Keratinocyte (primary cell): Measurements from ENCODE around the gene HMCN1. TPM values are rescaled to one million over a fixed set of nuclear protein-coding genes. Genes with fewer than 3 reads are reported as not detected.

Source experiments
- DNase-seq: peaks from one replicate; pipeline ENCODE4 v3.0.0-alpha.2; 2011; ENCODE audit warnings: low read depth, missing footprints, low spot score
- FAIRE-seq: peaks from 2 replicates; lab custom pipeline; 2011; peaks lifted over from hg19 to GRCh38; lab: Jason Lieb, UNC
- H2AFZ ChIP-seq: 2 replicates; pipeline ENCODE4 v1.6.0; 2012; ENCODE audit warnings: low read length, control low read depth, inconsistent platforms; ENCODE audit not compliant: control insufficient read depth
- H3K27ac ChIP-seq: 2 replicates; pipeline ENCODE4 v1.5.1; 2011; ENCODE audit warnings: low read length; ENCODE audit not compliant: control insufficient read depth, insufficient read depth
- H3K27me3 ChIP-seq: 3 replicates; pipeline ENCODE4 v1.6.0; 2011; ENCODE audit warnings: low read length; ENCODE audit not compliant: control insufficient read depth, insufficient read depth; ENCODE audit errors: extremely low read depth
- H3K36me3 ChIP-seq, 2 experiments: 2 replicates in 1 of 2; 3 replicates in 1 of 2; pipeline ENCODE4 v1.5.1; 2011; ENCODE audit warnings: low read length in 2 of 2, mild to moderate bottlenecking in 1 of 2; ENCODE audit not compliant: control insufficient read depth in 2 of 2, insufficient read depth in 2 of 2; ENCODE audit errors: extremely low read depth in 1 of 2
- H3K4me1 ChIP-seq: 3 replicates; pipeline ENCODE4 v1.5.1; 2011; ENCODE audit warnings: low read length; ENCODE audit not compliant: control insufficient read depth, insufficient read depth; ENCODE audit errors: extremely low read depth
- H3K4me2 ChIP-seq: 3 replicates; pipeline ENCODE4 v1.6.0; 2011; ENCODE audit warnings: low read depth, low read length; ENCODE audit not compliant: control insufficient read depth, insufficient read depth; ENCODE audit errors: extremely low read depth
- H3K4me3 ChIP-seq, 3 experiments: fragments of 200-600 bp in 1 of 3; sonication (generic) in 1 of 3; 2 replicates in 2 of 3; 3 replicates in 1 of 3; pipeline ENCODE4 v1.5.1; 2011 to 2016; ENCODE audit warnings: low read length in 3 of 3, mild to moderate bottlenecking in 3 of 3, control low read depth in 2 of 3, inconsistent platforms in 1 of 3, low read depth in 1 of 3, mixed read lengths in 1 of 3, mixed run types in 1 of 3, moderate library complexity in 1 of 3; ENCODE audit not compliant: control insufficient read depth in 2 of 3, insufficient read depth in 2 of 3; ENCODE audit errors: extremely low read depth in 1 of 3
- H3K79me2 ChIP-seq: 2 replicates; pipeline ENCODE4 v1.6.0; 2012; ENCODE audit warnings: low read length; ENCODE audit not compliant: control insufficient read depth, insufficient read depth
- H3K9ac ChIP-seq: 3 replicates; pipeline ENCODE4 v1.6.0; 2011; ENCODE audit warnings: low read length; ENCODE audit not compliant: control insufficient read depth, insufficient read depth; ENCODE audit errors: extremely low read depth
- H3K9me1 ChIP-seq: 3 replicates; pipeline ENCODE4 v1.6.0; 2011; ENCODE audit warnings: low read length; ENCODE audit not compliant: control insufficient read depth, insufficient read depth; ENCODE audit errors: extremely low read depth
- H3K9me3 ChIP-seq: 2 replicates; pipeline ENCODE4 v1.5.1; 2012; ENCODE audit warnings: low read depth, low read length; ENCODE audit not compliant: control insufficient read depth
- H4K20me1 ChIP-seq: 3 replicates; pipeline ENCODE4 v1.6.0; 2011; ENCODE audit warnings: low read length; ENCODE audit not compliant: control insufficient read depth, insufficient read depth; ENCODE audit errors: extremely low read depth
- EZH2 ChIP-seq: IDR thresholded peaks from one replicate; pipeline ENCODE4 v1.6.1; 2012; ENCODE audit warnings: inconsistent platforms, mild to moderate bottlenecking, low read length, moderate library complexity
- dilution Hi-C: fragments of 300-500 bp; cut with MboI; formaldehyde crosslinking; loops from one replicate; pipeline ENCODE4 v1.7.0; 2020; ENCODE audit warnings: low sequenced_read_pairs; ENCODE audit not compliant: extremely low pct_ligation_motif_present
- polyA plus RNA-seq, 5 experiments: library from polyadenylated mRNA; depleted of rRNA in 3 of 5; stranded (reverse) in 3 of 5; stranded (forward) in 1 of 5; unstranded in 1 of 5; fragments of >200 nt; gene quantifications; 1 replicate in 1 of 5; 2 replicates in 3 of 5; 3 replicates in 1 of 5; pipeline versions ENCODE4 v1.2.1 to v1.2.3, GENCODE V29; 2011 to 2012; ENCODE audit warnings: missing spikeins in 2 of 5, low read depth in 1 of 5, low replicate concordance in 1 of 5
- TF ChIP-seq, protein P1 (sequence below), 3 experiments: IDR thresholded peaks in 1 of 3; conservative IDR thresholded peaks in 1 of 3; optimal IDR thresholded peaks in 1 of 3; 2 replicates in 2 of 3; 3 replicates in 1 of 3; pipeline versions ENCODE3 to v1.5.1; 2011; ENCODE audit warnings: low read length in 3 of 3, mild to moderate bottlenecking in 3 of 3, moderate library complexity in 2 of 3, control low read depth in 1 of 3, inconsistent platforms in 1 of 3; ENCODE audit not compliant: insufficient read depth in 2 of 3; ENCODE audit errors: extremely low read depth in 1 of 3

HMCN1 gene
- polyA plus RNA-seq, 1 donor (not counting 4 experiments of a cell fraction or from before 2014, with no cell fraction given) = 1.8 TPM

DNA sequence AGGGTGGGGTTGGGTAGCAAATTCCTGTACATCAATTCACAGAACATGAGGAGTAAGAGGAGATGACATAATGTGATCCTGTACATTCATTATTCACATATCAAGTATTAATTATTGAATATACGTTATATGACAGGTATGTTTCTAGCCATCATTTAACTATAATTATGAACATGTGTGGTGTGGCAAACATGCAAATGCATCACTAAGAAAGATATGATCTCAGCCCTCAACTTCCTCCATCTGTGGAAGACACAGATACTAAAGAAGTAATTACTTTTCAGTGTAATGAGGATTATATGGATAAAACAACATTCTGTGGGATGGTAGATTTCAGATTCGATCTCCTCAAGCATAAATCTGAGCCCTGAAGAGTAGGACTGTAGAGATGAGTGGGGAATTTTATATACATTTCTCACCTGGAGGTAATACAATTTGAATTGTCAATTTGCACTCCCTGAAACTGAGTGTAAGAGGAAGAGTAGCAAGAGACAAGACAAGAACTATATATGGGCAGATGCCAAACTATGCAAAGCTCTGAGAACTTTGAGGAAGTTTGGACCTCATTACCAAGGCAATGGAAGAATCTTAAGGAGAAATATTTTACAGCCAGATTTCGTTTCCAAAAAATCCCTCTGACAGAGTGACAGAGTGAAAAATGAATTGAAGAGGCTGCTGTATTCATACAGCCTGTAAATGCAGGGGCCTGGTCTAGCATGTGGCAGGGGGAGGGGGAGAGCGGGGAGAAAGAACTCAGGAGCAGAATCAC is 365.3 kb downstream of the HMCN1 start:
- Histone ChIP-seq H3K4me2 (no peak overlapping the region), H3K36me3 (no peaks in the 10 kb centered on the region), H2AFZ (no peak overlapping the region), H3K27me3 (no peaks in the 10 kb centered on the region), H3K4me1 (no peaks in the 10 kb centered on the region), H3K9ac (no peak overlapping the region), H3K9me1 (no peaks in the 10 kb centered on the region), H3K9me3 (no peaks in the 10 kb centered on the region), H3K4me3 (no peak overlapping the region), H3K27ac (no peak overlapping the region), H3K79me2 (no peaks in the 10 kb centered on the region), H4K20me1 (no peaks in the 10 kb centered on the region)
- no peak for TF ChIP-seq EZH2
- dilution Hi-C loops = no loop called here
- DNase-seq = no peak
- no peak for FAIRE-seq

DNA sequence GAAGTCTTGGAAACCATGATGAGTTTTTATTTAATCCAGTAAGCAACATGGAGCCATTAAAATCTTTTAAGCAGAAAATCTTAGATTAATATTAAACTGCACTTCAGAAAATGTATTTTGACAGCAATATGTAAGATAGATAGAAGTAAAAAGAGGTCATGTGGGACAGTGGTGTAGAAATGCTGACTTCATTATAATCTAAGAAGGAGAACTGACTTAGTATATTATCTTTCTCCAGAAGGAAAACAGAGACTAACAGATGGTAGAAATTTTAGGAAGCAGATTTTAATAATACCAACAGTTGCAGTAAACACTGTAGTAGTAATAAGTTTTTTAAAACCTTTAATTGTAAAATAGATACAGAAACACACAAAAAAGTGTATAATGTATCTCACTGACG is 367.9 kb downstream of the HMCN1 start:
- H4K20me1 ChIP-seq = no peaks in the 10 kb centered on the region
- dilution Hi-C loops = no loop called here
- H3K9ac ChIP-seq = no peak overlapping the region
- H3K4me1 ChIP-seq = no peaks in the 10 kb centered on the region
- no peak overlapping the region for H3K27ac ChIP-seq
- no peak overlapping the region for H3K4me3 ChIP-seq
- H3K4me2 ChIP-seq = no peak overlapping the region
- H3K36me3 ChIP-seq = no peaks in the 10 kb centered on the region
- no peak for FAIRE-seq
- no peaks in the 10 kb centered on the region for H3K9me3 ChIP-seq
- DNase-seq = no peak
- no peak overlapping the region for H2AFZ ChIP-seq
- no peaks in the 10 kb centered on the region for H3K9me1 ChIP-seq
- H3K79me2 ChIP-seq = no peaks in the 10 kb centered on the region
- no peak for TF ChIP-seq EZH2
- no peaks in the 10 kb centered on the region for H3K27me3 ChIP-seq

DNA sequence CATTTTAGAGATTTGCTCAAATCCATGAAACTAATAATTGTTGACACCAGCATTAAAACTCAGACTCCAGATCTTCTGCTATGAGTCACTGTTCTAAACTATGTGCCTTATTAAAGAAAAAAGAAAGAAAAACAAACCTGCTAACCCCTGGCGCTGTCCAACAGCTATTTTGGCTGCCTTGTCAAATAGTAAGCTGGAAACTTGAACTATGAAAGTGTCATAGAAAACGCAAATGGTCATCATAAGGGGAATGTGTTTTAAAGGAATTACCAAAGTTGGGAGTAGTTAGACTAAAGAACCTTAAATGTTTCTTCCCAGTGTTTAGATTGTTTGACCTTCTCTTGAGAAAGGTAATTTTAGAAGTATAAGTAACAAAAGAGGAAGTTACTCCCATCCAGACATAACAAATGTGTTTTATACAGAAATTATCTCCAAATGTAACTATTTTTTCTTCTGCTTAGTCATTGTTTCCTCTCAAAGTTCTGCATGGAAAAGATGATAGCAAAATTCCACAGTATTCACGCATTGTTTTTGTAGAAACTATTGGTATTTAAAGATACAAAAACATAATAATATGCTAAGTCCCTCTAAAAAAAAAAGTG is 368.5 kb downstream of the HMCN1 start:
- H3K9ac ChIP-seq = no peak overlapping the region
- TF ChIP-seq, protein P1, sequence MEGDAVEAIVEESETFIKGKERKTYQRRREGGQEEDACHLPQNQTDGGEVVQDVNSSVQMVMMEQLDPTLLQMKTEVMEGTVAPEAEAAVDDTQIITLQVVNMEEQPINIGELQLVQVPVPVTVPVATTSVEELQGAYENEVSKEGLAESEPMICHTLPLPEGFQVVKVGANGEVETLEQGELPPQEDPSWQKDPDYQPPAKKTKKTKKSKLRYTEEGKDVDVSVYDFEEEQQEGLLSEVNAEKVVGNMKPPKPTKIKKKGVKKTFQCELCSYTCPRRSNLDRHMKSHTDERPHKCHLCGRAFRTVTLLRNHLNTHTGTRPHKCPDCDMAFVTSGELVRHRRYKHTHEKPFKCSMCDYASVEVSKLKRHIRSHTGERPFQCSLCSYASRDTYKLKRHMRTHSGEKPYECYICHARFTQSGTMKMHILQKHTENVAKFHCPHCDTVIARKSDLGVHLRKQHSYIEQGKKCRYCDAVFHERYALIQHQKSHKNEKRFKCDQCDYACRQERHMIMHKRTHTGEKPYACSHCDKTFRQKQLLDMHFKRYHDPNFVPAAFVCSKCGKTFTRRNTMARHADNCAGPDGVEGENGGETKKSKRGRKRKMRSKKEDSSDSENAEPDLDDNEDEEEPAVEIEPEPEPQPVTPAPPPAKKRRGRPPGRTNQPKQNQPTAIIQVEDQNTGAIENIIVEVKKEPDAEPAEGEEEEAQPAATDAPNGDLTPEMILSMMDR (optimal IDR thresholded peaks at IDR 0.05 in 1 of 3, IDR thresholded peaks at IDR 0.05 in 1 of 3, conservative IDR thresholded peaks at IDR 0.05 in 1 of 3; ENCODE audit: extremely low read depth in 1 of 3, insufficient read depth in 2 of 3, low read length in 3 of 3) = no peak
- no peak for TF ChIP-seq EZH2
- FAIRE-seq (no peak), DNase-seq (no peak)
- H3K27me3 ChIP-seq = no peaks in the 10 kb centered on the region
- H4K20me1 ChIP-seq = no peaks in the 10 kb centered on the region
- H3K79me2 ChIP-seq = no peaks in the 10 kb centered on the region
- dilution Hi-C loops = no loop called here
- no peak overlapping the region for H3K4me2 ChIP-seq
- H3K4me3 ChIP-seq = no peak overlapping the region
- no peaks in the 10 kb centered on the region for H3K9me3 ChIP-seq
- no peaks in the 10 kb centered on the region for H3K9me1 ChIP-seq
- no peak overlapping the region for H3K27ac ChIP-seq
- no peaks in the 10 kb centered on the region for H3K4me1 ChIP-seq
- no peak overlapping the region for H2AFZ ChIP-seq
- H3K36me3 ChIP-seq = no peaks in the 10 kb centered on the region
